Mucosa of descending colon (tissue), 3 donors: ENCODE data around the gene RPTOR. TPM values are rescaled to one million over a fixed set of nuclear protein-coding genes. Genes with fewer than 3 reads are reported as not detected.
A peak's percentile ranks its signal among the peaks of the same experiment; 100 is the strongest.

ENCODE experiments used
- ATAC-seq: fragments of 200-7000 bp; cut with Tn5 transposase; one replicate; pipeline ENCODE4 v1.9.1; 2020; ENCODE audit warnings: mild to moderate bottlenecking, moderate library complexity
- DNase-seq, 3 donors: peaks; one replicate each; pipeline ENCODE4 v3.0.0-alpha.2; 2020
- H3K36me3 ChIP-seq: fragments of 200-600 bp; one replicate; pipeline ENCODE4 v1.8.0; 2021; ENCODE audit warnings: low read depth, mild to moderate bottlenecking
- H3K4me1 ChIP-seq: fragments of 200-600 bp; one replicate; pipeline ENCODE4 v1.8.0; 2021; ENCODE audit warnings: low read depth, mild to moderate bottlenecking
- H3K4me3 ChIP-seq: fragments of 200-600 bp; one replicate; pipeline ENCODE4 v1.8.0; 2021; ENCODE audit warnings: mild to moderate bottlenecking
- H3K9me3 ChIP-seq: fragments of 200-600 bp; one replicate; pipeline ENCODE4 v1.8.0; 2021; ENCODE audit warnings: mild to moderate bottlenecking
- CTCF ChIP-seq: fragments of 200-600 bp; IDR thresholded peaks from one replicate; pipeline ENCODE4 v1.8.0; 2022; ENCODE audit warnings: antibody characterized with exemption, mild to moderate bottlenecking
- intact Hi-C, 2 donors: fragments of 100-400 bp; cut with DNase I in 1 of 2; cut with micrococcal nuclease in 1 of 2; formaldehyde crosslinking; loops; one replicate each; pipeline versions ENCODE4 v1.11.0 to v1.11.1; 2022; cut with DNase I, micrococcal nuclease
- total RNA-seq, 3 donors: library from RNA; stranded (reverse); fragmentation: NEBNext Ultra II Directional in 2 of 3; extraction: Animal tissue kit (Norgen Biotek cat#: 25700) in 2 of 3; gene quantifications; one replicate each; pipeline versions ENCODE4 v1.2.1 to v1.2.4, GENCODE V29; 2021 to 2023
- donor health status: DM: no; HTN: no; CAD: no; lungs with moderate emphysema.
- donor health status: DM: no; HTN: no; CAD: no.
- donor health status: DM: no; HTN: yes; CAD: no.

Gene RPTOR
- total RNA-seq, 3 donors from 2014 or later, result 30.5 to 44.4 (median 37.2) TPM

- no peak for TF ChIP-seq CTCF
- Histone ChIP-seq H3K36me3 (no peaks in the 10 kb centered on the region), H3K9me3 (no peaks in the 10 kb centered on the region), H3K4me3 (no peak overlapping the region), H3K4me1 (no peaks in the 10 kb centered on the region)
- DNase-seq (no peak), ATAC-seq (peak; percentile 63)
- intact Hi-C loops, result no loop called here
Measured at GRCh38 chr17:80737106-80738019, 192.7 kb downstream of the RPTOR start.

- no peak for TF ChIP-seq CTCF
- ATAC-seq (no peak), DNase-seq (no peak)
- no peaks in the 10 kb centered on the region for H3K36me3 ChIP-seq
- H3K4me3 ChIP-seq, result no peak overlapping the region
- no peaks in the 10 kb centered on the region for H3K9me3 ChIP-seq
- no peaks in the 10 kb centered on the region for H3K4me1 ChIP-seq
- intact Hi-C loops, result no loop called here
Measured at GRCh38 chr17:80738020-80738808, 193.6 kb downstream of the RPTOR start.

GRCh38 chr17:80738987-80739730 is 194.5 kb downstream of the RPTOR start:
- no peak for ATAC-seq
- no peak overlapping the region for H3K4me3 ChIP-seq
- no peak for DNase-seq
- no peaks in the 10 kb centered on the region for H3K4me1 ChIP-seq
- intact Hi-C loops, result no loop called here
- no peaks in the 10 kb centered on the region for H3K9me3 ChIP-seq
- no peak for TF ChIP-seq CTCF
- no peaks in the 10 kb centered on the region for H3K36me3 ChIP-seq

- Histone ChIP-seq H3K4me3 (no peak overlapping the region), H3K9me3 (no peaks in the 10 kb centered on the region), H3K4me1 (no peaks in the 10 kb centered on the region), H3K36me3 (no peaks in the 10 kb centered on the region)
- ATAC-seq (no peak), DNase-seq (no peak)
- intact Hi-C loops, result no loop called here
- TF ChIP-seq CTCF, result no peak
Measured at GRCh38 chr17:80740141-80740540, 195.5 kb downstream of the RPTOR start.

GRCh38 chr17:80742091-80742490 is 197.5 kb downstream of the RPTOR start:
- DNase-seq (no peak), ATAC-seq (no peak)
- intact Hi-C loops, result no loop called here
- H3K4me3 ChIP-seq, result no peak overlapping the region
- H3K36me3 ChIP-seq, result no peaks in the 10 kb centered on the region
- no peaks in the 10 kb centered on the region for H3K4me1 ChIP-seq
- H3K9me3 ChIP-seq, result no peaks in the 10 kb centered on the region
- TF ChIP-seq CTCF, result no peak
